ENCODE data around the gene ATXN3L. TPM values are rescaled to one million over a fixed set of nuclear protein-coding genes. Genes with fewer than 3 reads are reported as not detected.

ATXN3L gene
- total RNA-seq, 4 donors from 2014 or later, result not detected

- H3K9me3 ChIP-seq, result no peaks in the 10 kb centered on the region
- no peak for DNase-seq (ENCODE audit: low spot score in 2 of 2)
- 93% methylated on average over 6 of the region's 6 CpGs for WGBS
Measured at GRCh38 chrX:13281289-13281688, 38.6 kb downstream of the ATXN3L start.

DNA sequence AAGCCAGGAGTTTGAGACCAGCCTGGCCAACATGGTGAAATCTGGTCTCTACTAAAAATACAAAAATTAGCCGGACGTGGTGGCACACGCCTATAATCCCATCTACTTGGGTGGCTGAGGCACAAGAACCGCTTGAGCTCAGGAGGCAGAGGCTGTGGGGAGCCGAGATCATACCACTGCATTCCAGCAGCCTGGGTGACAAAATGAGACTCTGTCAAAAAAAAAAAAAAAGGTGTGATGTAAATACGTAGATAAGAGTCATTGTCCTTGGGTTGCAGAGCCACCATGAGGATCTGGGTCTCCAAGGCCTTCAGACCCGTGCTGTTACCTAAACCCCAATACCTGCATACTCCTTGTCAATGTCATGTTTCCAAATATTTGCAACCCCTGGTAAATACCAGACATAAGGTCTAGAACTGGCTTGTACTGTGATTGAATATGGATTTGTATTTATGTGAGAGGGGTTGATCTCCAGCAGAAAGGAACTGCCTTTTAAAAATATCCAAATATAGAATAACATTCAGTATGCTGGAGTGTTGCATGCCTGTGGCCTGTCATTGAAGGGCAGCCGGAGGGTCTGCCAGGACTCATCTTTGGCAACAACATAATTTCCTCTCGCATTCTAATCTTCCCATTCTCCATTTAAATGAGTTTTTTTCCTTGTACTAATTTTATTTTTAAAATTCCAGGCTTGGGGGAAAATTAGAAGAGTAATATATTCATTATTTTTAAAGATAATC, 40.4 kb downstream of the ATXN3L start:
- H3K4me3 ChIP-seq, result no peak overlapping the region
- no peaks in the 10 kb centered on the region for H3K9me3 ChIP-seq
- H3K27ac ChIP-seq, result no peak overlapping the region
- TF ChIP-seq EP300 (IDR thresholded peaks at IDR 0.05) (no peak), POLR2A (IDR thresholded peaks at IDR 0.05) (no peak), POLR2AphosphoS5 (IDR thresholded peaks at IDR 0.05) (no peak)
- TF ChIP-seq, protein P1, sequence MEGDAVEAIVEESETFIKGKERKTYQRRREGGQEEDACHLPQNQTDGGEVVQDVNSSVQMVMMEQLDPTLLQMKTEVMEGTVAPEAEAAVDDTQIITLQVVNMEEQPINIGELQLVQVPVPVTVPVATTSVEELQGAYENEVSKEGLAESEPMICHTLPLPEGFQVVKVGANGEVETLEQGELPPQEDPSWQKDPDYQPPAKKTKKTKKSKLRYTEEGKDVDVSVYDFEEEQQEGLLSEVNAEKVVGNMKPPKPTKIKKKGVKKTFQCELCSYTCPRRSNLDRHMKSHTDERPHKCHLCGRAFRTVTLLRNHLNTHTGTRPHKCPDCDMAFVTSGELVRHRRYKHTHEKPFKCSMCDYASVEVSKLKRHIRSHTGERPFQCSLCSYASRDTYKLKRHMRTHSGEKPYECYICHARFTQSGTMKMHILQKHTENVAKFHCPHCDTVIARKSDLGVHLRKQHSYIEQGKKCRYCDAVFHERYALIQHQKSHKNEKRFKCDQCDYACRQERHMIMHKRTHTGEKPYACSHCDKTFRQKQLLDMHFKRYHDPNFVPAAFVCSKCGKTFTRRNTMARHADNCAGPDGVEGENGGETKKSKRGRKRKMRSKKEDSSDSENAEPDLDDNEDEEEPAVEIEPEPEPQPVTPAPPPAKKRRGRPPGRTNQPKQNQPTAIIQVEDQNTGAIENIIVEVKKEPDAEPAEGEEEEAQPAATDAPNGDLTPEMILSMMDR (IDR thresholded peaks at IDR 0.05), result no peak
- no peaks in the 10 kb centered on the region for H3K27me3 ChIP-seq
- WGBS, result 79% methylated on average over 9 of the region's 9 CpGs
- DNase-seq (ENCODE audit: low spot score in 2 of 2), result no peak
- no peaks in the 10 kb centered on the region for H3K36me3 ChIP-seq
- no peaks in the 10 kb centered on the region for H3K4me1 ChIP-seq

More at GRCh38 chrX:13281289-13281688, 38.6 kb downstream of the ATXN3L start:
- Histone ChIP-seq H3K27me3 (no peaks in the 10 kb centered on the region), H3K4me1 (no peaks in the 10 kb centered on the region), H3K4me3 (no peak overlapping the region), H3K27ac (no peak overlapping the region), H3K36me3 (no peaks in the 10 kb centered on the region)
- TF ChIP-seq EP300 (IDR thresholded peaks at IDR 0.05) (no peak), POLR2A (IDR thresholded peaks at IDR 0.05) (no peak), POLR2AphosphoS5 (IDR thresholded peaks at IDR 0.05) (no peak)
- TF ChIP-seq, protein P1 (IDR thresholded peaks at IDR 0.05), result no peak

DNA sequence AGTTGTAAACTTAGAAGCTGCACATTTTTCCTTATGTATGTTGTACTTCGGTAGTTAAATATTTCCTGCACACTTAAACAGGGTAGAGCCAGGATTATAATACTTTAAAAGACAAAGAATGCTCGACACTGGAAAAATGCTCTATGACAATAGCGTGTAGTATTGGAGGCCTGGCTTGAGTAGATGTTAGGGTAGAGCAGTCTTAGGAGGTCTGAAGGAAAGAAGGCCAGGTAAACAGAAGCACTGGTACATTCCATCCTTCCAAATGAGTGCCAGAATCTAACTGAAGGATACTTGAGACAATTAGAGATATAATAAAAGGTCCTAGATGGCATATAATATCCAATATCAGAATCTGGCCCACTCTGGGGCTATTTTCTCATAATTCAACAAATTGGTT, 42.3 kb downstream of the ATXN3L start:
- TF ChIP-seq, protein P1 (IDR thresholded peaks at IDR 0.05), result no peak
- TF ChIP-seq EP300 (IDR thresholded peaks at IDR 0.05) (no peak), POLR2A (IDR thresholded peaks at IDR 0.05) (no peak), POLR2AphosphoS5 (IDR thresholded peaks at IDR 0.05) (no peak)
- Histone ChIP-seq H3K4me3 (no peak overlapping the region), H3K4me1 (no peaks in the 10 kb centered on the region), H3K27ac (no peak overlapping the region), H3K36me3 (no peaks in the 10 kb centered on the region), H3K27me3 (no peaks in the 10 kb centered on the region), H3K9me3 (no peaks in the 10 kb centered on the region)
- WGBS, result 78% methylated on average over 3 of the region's 3 CpGs
- DNase-seq (ENCODE audit: low spot score in 2 of 2), result no peak

DNA sequence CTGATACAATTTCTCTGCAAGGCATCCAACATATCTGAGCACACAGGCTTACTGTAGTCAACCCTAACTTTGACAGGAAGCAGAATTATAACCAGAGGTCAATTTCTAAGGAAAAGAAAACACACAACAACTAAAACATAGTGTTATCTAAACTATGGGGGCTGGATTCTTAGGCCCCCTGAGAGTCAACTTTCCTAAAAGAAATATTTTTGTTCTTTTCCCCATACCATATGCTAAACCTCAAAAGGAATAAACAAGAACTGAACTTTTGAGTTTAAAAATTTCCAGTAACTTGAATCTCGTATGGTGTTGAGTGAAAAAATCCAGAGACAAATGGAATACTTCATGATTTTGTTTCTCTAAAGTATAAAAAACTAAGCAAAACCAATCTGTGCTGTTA, 42.9 kb downstream of the ATXN3L start:
- WGBS, result 62% methylated on average over 1 of the region's 1 CpG
- H3K27ac ChIP-seq, result no peak overlapping the region
- DNase-seq (ENCODE audit: low spot score in 2 of 2), result no peak
- no peaks in the 10 kb centered on the region for H3K27me3 ChIP-seq
- H3K36me3 ChIP-seq, result no peaks in the 10 kb centered on the region
- H3K9me3 ChIP-seq, result no peaks in the 10 kb centered on the region
- H3K4me3 ChIP-seq, result no peak overlapping the region
- no peaks in the 10 kb centered on the region for H3K4me1 ChIP-seq
- TF ChIP-seq POLR2A (IDR thresholded peaks at IDR 0.05) (no peak), EP300 (IDR thresholded peaks at IDR 0.05) (no peak), POLR2AphosphoS5 (IDR thresholded peaks at IDR 0.05) (no peak)
- TF ChIP-seq, protein P1 (IDR thresholded peaks at IDR 0.05), result no peak

DNA sequence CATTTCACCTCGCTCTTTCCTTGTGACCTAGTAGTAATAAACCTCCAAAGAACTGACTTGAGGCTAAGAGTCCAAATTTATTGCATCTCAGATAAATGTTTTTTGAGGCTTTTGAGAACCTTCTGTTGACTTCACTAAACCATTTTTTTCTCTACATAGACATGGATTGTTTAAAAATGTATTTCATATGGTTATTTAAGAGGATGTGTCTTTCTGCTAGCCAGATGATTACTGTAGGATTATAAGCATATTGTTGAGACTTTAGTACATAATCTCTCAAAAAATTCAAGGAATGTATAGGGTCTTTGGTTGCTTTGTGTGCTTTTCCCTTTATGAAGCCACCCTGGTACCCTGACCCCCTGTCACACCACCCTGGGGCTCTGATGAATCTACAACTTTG, 44.8 kb downstream of the ATXN3L start:
- DNase-seq (ENCODE audit: low spot score in 2 of 2), result no peak
- Histone ChIP-seq H3K4me3 (no peak overlapping the region), H3K27me3 (no peaks in the 10 kb centered on the region), H3K9me3 (no peaks in the 10 kb centered on the region), H3K36me3 (no peaks in the 10 kb centered on the region), H3K4me1 (no peaks in the 10 kb centered on the region), H3K27ac (no peak overlapping the region)
- no peak for TF ChIP-seq EP300 (IDR thresholded peaks at IDR 0.05)
- no peak for TF ChIP-seq POLR2A (IDR thresholded peaks at IDR 0.05)
- TF ChIP-seq, protein P1 (IDR thresholded peaks at IDR 0.05), result no peak
- no peak for TF ChIP-seq POLR2AphosphoS5 (IDR thresholded peaks at IDR 0.05)
- WGBS, result 74% methylated on average over 1 of the region's 1 CpG

All from suprapubic skin (tissue), 4 donors.